Measurements from ENCODE around the gene TARP.

DNA sequence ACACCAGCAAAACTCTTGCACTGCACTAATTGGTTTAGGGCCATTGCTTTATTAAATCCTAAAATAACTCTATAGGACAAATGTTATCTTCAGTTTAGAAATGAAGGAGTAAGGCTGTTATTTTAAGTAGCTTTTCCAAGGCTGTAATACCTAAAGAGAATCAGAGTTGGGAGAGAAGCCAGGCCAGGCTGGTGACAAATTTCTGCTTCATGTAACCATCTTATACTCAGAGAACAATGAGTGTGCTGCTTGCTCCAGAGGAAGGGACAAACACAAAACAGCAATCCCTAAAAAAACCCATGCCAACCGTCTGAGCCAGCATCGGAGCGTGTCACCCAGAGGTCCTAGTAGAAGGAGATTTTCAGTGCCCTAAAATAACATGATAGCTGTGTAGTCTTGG, 49.7 kb upstream of the TARP start:
- TF ChIP-seq ZBTB10 (tag by site-specific recombination; IDR thresholded peaks at IDR 0.05), result no peak
- no peak for TF ChIP-seq ZBTB21 (tag by site-specific recombination; IDR thresholded peaks at IDR 0.05)
- no peak for TF ChIP-seq ZSCAN23 (tag by site-specific recombination; IDR thresholded peaks at IDR 0.05)
- TF ChIP-seq CTCF (tag by site-specific recombination; IDR thresholded peaks at IDR 0.05), result no peak
- TF ChIP-seq ZNF138 (tag by site-specific recombination; IDR thresholded peaks at IDR 0.05; ENCODE audit: borderline replicate concordance), result no peak
- TF ChIP-seq REPIN1 (tag by site-specific recombination; IDR thresholded peaks at IDR 0.05; ENCODE audit: low read depth), result no peak
- no peak for TF ChIP-seq ZBTB49 (tag by site-specific recombination; IDR thresholded peaks at IDR 0.05; ENCODE audit: low read depth)
- no peak for TF ChIP-seq ZNF24 (tag by site-specific recombination; IDR thresholded peaks at IDR 0.05)
- TF ChIP-seq GLIS2 (tag by site-specific recombination; IDR thresholded peaks at IDR 0.05), result no peak
- no peak for TF ChIP-seq ZBTB7A (tag by site-specific recombination; IDR thresholded peaks at IDR 0.05; ENCODE audit: low read depth)
- no peak for TF ChIP-seq ZNF174 (tag by site-specific recombination; IDR thresholded peaks at IDR 0.05)
- no peak for TF ChIP-seq ZNF292 (tag by site-specific recombination; IDR thresholded peaks at IDR 0.05; ENCODE audit: borderline replicate concordance, low read depth)
- TF ChIP-seq ZNF2 (tag by site-specific recombination; IDR thresholded peaks at IDR 0.05), result no peak
- TF ChIP-seq TRIM28 (IDR thresholded peaks at IDR 0.05; ENCODE audit: borderline replicate concordance, low read length), result no peak
